ENCODE measurements around the gene HJV.

DNA sequence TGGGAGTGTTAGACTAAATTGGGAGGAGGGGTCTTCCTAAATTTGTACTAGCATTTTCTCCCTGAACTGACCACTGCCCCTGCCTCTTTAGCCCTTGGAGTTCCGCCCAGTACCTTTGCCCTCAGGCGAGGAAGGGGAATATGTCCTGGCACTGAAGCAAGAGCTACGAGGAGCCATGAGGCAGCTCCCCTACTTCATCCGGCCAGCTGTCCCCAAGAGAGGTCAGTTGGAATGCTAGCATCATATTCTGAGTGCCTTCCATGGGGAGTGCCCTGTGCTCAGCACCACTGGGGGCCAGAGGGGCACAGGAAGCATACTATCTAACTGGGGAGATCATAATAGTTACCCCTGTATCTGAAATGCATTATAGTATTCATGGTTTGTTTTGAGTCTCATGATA lies 46.3 kb downstream of the HJV start:
- TF ChIP-seq EP300 (IDR thresholded peaks at IDR 0.05), result no peak
- TF ChIP-seq, protein P1, sequence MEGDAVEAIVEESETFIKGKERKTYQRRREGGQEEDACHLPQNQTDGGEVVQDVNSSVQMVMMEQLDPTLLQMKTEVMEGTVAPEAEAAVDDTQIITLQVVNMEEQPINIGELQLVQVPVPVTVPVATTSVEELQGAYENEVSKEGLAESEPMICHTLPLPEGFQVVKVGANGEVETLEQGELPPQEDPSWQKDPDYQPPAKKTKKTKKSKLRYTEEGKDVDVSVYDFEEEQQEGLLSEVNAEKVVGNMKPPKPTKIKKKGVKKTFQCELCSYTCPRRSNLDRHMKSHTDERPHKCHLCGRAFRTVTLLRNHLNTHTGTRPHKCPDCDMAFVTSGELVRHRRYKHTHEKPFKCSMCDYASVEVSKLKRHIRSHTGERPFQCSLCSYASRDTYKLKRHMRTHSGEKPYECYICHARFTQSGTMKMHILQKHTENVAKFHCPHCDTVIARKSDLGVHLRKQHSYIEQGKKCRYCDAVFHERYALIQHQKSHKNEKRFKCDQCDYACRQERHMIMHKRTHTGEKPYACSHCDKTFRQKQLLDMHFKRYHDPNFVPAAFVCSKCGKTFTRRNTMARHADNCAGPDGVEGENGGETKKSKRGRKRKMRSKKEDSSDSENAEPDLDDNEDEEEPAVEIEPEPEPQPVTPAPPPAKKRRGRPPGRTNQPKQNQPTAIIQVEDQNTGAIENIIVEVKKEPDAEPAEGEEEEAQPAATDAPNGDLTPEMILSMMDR (IDR thresholded peaks at IDR 0.05), result no peak
- no peak for TF ChIP-seq POLR2A (IDR thresholded peaks at IDR 0.05)

Data from ovary (tissue), 3 donors.